ENCODE results near the gene OLIG1. TPM values are rescaled to one million over a fixed set of nuclear protein-coding genes. Genes with fewer than 3 reads are reported as not detected.
A peak's percentile ranks its signal among the peaks of the same experiment; 100 is the strongest.

OLIG1 gene
- total and polyA plus RNA-seq, 2 of the 8 experiments (the other 6 are each of a cell fraction or from before 2014, with no cell fraction given) = 0.65 to 1.2 TPM

DNA sequence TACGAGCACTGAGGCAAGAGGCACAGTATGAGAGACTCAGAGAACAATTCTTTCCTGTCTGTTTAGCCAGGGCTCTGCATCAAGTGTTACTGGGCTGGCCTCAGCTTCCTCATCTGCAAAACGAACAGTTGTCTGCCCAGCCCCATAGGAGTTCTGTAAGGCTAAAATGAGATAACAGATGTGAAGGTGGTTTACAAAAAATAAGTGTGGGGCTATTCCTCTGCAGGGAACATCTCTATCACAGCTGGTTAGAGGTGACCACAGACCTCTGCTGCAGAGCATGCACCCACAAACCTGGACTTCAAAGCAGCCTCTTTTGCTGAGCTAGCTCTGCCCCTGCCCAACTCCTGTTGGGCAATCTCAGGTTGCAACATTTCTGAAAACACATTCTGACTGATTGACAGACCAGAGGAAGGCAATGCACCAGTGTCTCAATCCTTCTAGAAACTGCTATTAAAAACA, 10.5 kb upstream of the OLIG1 start:
- H3K4me2 ChIP-seq (ENCODE audit: insufficient read depth in 1 of 2, low read depth in 2 of 2, low read length in 2 of 2) = no peak overlapping the region
- 86% methylated on average over 2 of the region's 2 CpGs; no CpG with 5 or more reads in 1 of the 2 experiments for WGBS, 2 experiments (ENCODE audit: extremely low coverage in 1 of 2, insufficient coverage in 1 of 2, insufficient read length in 1 of 2, insufficient replicate concordance in 2 of 2, low coverage in 1 of 2, low lambda C conversion rate in 2 of 2, missing lambda C conversion rate in 1 of 2)
- no peak overlapping the region for H3K9ac ChIP-seq (replicated peaks in 1 of 4; ENCODE audit: extremely low read depth in 1 of 4, low read depth in 3 of 4, low read length in 3 of 4)
- H3K9me3 ChIP-seq (ENCODE audit: insufficient read depth in 2 of 2, low read depth in 1 of 2, low read length in 1 of 2) = no peaks in the 10 kb centered on the region
- H3K23me2 ChIP-seq (ENCODE audit: low read depth, low read length) = no peaks in the 10 kb centered on the region
- peak overlapping the region; percentile 60 for H2BK120ac ChIP-seq (replicated peaks; ENCODE audit: low read depth, low read length)
- no peak for TF ChIP-seq RNF2 (IDR thresholded peaks at IDR 0.05; ENCODE audit: borderline replicate concordance, low read depth, low read length, missing control alignments, poor library complexity, severe bottlenecking)
- TF ChIP-seq KDM4A (IDR thresholded peaks at IDR 0.05; ENCODE audit: low read depth, low read length, severe bottlenecking) = no peak
- TF ChIP-seq SIRT6 (IDR thresholded peaks at IDR 0.05; ENCODE audit: low read length) = no peak
- no peak for TF ChIP-seq SIN3A (conservative IDR thresholded peaks at IDR 0.05 in 1 of 2, IDR thresholded peaks at IDR 0.05 in 1 of 2; ENCODE audit: low read depth in 1 of 2, low read length in 2 of 2)
- no peak for TF ChIP-seq YY1 (IDR thresholded peaks at IDR 0.05; ENCODE audit: low read depth, low read length)
- TF ChIP-seq EGR1 (IDR thresholded peaks at IDR 0.05; ENCODE audit: borderline replicate concordance, low read depth, low read length) = no peak
- no peak for TF ChIP-seq CBX8 (IDR thresholded peaks at IDR 0.05; ENCODE audit: borderline replicate concordance, low read depth, low read length)
- TF ChIP-seq GABPA (IDR thresholded peaks at IDR 0.05; ENCODE audit: borderline replicate concordance, insufficient read depth, low read length) = no peak
- TF ChIP-seq SP1 (IDR thresholded peaks at IDR 0.05; ENCODE audit: low read depth, low read length) = no peak
- TF ChIP-seq CTBP2 (IDR thresholded peaks at IDR 0.05; ENCODE audit: borderline replicate concordance, insufficient read depth, insufficient read length, low read length) = no peak
- TF ChIP-seq NRF1 (IDR thresholded peaks at IDR 0.05; ENCODE audit: low read depth, low read length) = no peak
- no peak for TF ChIP-seq EP300 (IDR thresholded peaks at IDR 0.05; ENCODE audit: borderline replicate concordance in 1 of 2, low read depth in 2 of 2, low read length in 2 of 2)
- H3K23ac ChIP-seq (ENCODE audit: insufficient read length) = no peak overlapping the region
- no peaks in the 10 kb centered on the region for H3K36me3 ChIP-seq (ENCODE audit: control insufficient read depth in 2 of 4, insufficient read depth in 4 of 4, low read length in 3 of 4)
- no peak overlapping the region for H3K4ac ChIP-seq (replicated peaks; ENCODE audit: insufficient read length, low read depth, low read length)
- FAIRE-seq (no peak), DNase-seq (ENCODE audit: low read depth in 1 of 2, low spot score in 2 of 2) (no peak)
- no peaks in the 10 kb centered on the region for H3K4me1 ChIP-seq (replicated peaks in 1 of 4; ENCODE audit: control insufficient read depth in 3 of 4, insufficient read depth in 4 of 4, low read length in 3 of 4)
- H3K79me1 ChIP-seq (ENCODE audit: low read depth, low read length) = no peaks in the 10 kb centered on the region
- 0 out of 2 replicates have a peak overlapping the region, but pooled peaks have one; percentile 40 for H2BK15ac ChIP-seq (ENCODE audit: low read length)
- H4K5ac ChIP-seq (ENCODE audit: insufficient read length, low read depth, low read length) = no peak overlapping the region
- H4K20me1 ChIP-seq (replicated peaks in 1 of 2; ENCODE audit: control insufficient read depth in 1 of 2, insufficient read depth in 2 of 2, low read length in 2 of 2) = no peaks in the 10 kb centered on the region
- no peak overlapping the region for H2AK5ac ChIP-seq (ENCODE audit: low read depth, low read length)
- H2AFZ ChIP-seq (ENCODE audit: low read length) = no peak overlapping the region
- H3K27ac ChIP-seq (ENCODE audit: low read depth, low read length) = no peak overlapping the region
- H3K79me2 ChIP-seq (ENCODE audit: control insufficient read depth in 1 of 2, insufficient read depth in 2 of 2, low read length in 2 of 2) = no peaks in the 10 kb centered on the region
- H2BK5ac ChIP-seq (ENCODE audit: low read depth, low read length) = no peak overlapping the region
- no peak overlapping the region for H3K56ac ChIP-seq (replicated peaks; ENCODE audit: insufficient read length, low read depth, low read length)
- no peak overlapping the region for H4K8ac ChIP-seq (ENCODE audit: extremely low read depth, insufficient read depth, low read length)
- peaks cover 0 to 21% (median 12%) of the 10 kb centered on the region in 4 experiments; a peak in 5 of 7 replicates for H3K27me3 ChIP-seq (replicated peaks in 1 of 4; ENCODE audit: control insufficient read depth in 3 of 4, extremely low read depth in 1 of 4, insufficient read depth in 3 of 4, low read length in 3 of 4)
- H4K91ac ChIP-seq (replicated peaks; ENCODE audit: insufficient read length, low read length) = no peak overlapping the region
- CTCF ChIA-PET (ENCODE audit: partially characterized antibody) = interaction anchor here (0.6 to 1.0 kb wide), 3 partner anchors 11 to 119 kb away, joined by 3 read pairs; no protein-coding TSS in a partner anchor
- H3K4me3 ChIP-seq (ENCODE audit: extremely low read depth in 1 of 4, insufficient read depth in 2 of 4, low read depth in 3 of 4, low read length in 4 of 4) = no peak overlapping the region
- H3K14ac ChIP-seq (ENCODE audit: insufficient read length) = no peak overlapping the region
- H2BK20ac ChIP-seq (ENCODE audit: low read length) = no peak overlapping the region
- POLR2A ChIA-PET (ENCODE audit: partially characterized antibody) = interaction anchor here (1.4 kb wide), 1 partner anchor 15 kb away, joined by 3 read pairs; no protein-coding TSS in a partner anchor
- no peak overlapping the region for H3K18ac ChIP-seq (ENCODE audit: extremely low read depth, low read length)
- no peak overlapping the region for H2BK12ac ChIP-seq (ENCODE audit: low read depth, low read length)

Measured in H1 (cell line).